H9 (cell line): ENCODE results near the gene GPR176. TPM values are rescaled to one million over a fixed set of nuclear protein-coding genes. Genes with fewer than 3 reads are reported as not detected.

Experiments
- DNase-seq: peaks from one replicate; pipeline ENCODE4 v3.0.0-alpha.2; 2017
- H2AFZ ChIP-seq: one replicate; pipeline ENCODE4 v1.6.1; 2013; ENCODE audit warnings: mild to moderate bottlenecking, low read length, control low read depth, moderate library complexity
- H2AK5ac ChIP-seq: 2 replicates; pipeline ENCODE4 v1.6.1; 2013; ENCODE audit warnings: low read length, control low read depth, mixed read lengths; ENCODE audit not compliant: insufficient read length
- H2BK120ac ChIP-seq: one replicate; pipeline ENCODE4 v1.6.1; 2013; ENCODE audit warnings: low read depth, mild to moderate bottlenecking, low read length, control low read depth, inconsistent platforms; ENCODE audit not compliant: poor library complexity, severe bottlenecking
- H2BK12ac ChIP-seq: 2 replicates; pipeline ENCODE4 v1.6.1; 2013; ENCODE audit warnings: low read length, control low read depth, mixed read lengths, low read depth; ENCODE audit not compliant: insufficient read length
- H2BK15ac ChIP-seq: 2 replicates; pipeline ENCODE4 v1.6.1; 2013; ENCODE audit warnings: low read depth, low read length, control low read depth
- H2BK20ac ChIP-seq: one replicate; pipeline ENCODE4 v1.6.1; 2013; ENCODE audit warnings: low read depth, mild to moderate bottlenecking, low read length, control low read depth, inconsistent platforms; ENCODE audit not compliant: poor library complexity, severe bottlenecking
- H2BK5ac ChIP-seq: 2 replicates; pipeline ENCODE4 v1.6.1; 2013; ENCODE audit warnings: low read length, control low read depth, mixed read lengths; ENCODE audit not compliant: insufficient read length
- H3K14ac ChIP-seq: 2 replicates; pipeline ENCODE4 v1.6.1; 2013; ENCODE audit warnings: low read length, control low read depth; ENCODE audit not compliant: insufficient read depth
- H3K18ac ChIP-seq: 2 replicates; pipeline ENCODE4 v1.6.1; 2013; ENCODE audit warnings: low read depth, mild to moderate bottlenecking, mixed read lengths, low read length, control low read depth; ENCODE audit not compliant: insufficient read length
- H3K23ac ChIP-seq: 2 replicates; pipeline ENCODE4 v1.6.1; 2013; ENCODE audit warnings: low read length, control low read depth, mixed read lengths, low read depth; ENCODE audit not compliant: insufficient read length
- H3K23me2 ChIP-seq: 2 replicates; pipeline ENCODE4 v1.6.1; 2013; ENCODE audit warnings: low read depth, mild to moderate bottlenecking, mixed read lengths, low read length, control low read depth; ENCODE audit not compliant: insufficient read length, poor library complexity, severe bottlenecking
- H3K27ac ChIP-seq: 2 replicates; pipeline ENCODE4 v1.5.1; 2013; ENCODE audit warnings: low read length, control low read depth, mixed read lengths, low read depth; ENCODE audit not compliant: insufficient read length
- H3K27me3 ChIP-seq: 2 replicates; pipeline ENCODE4 v1.6.1; 2013; ENCODE audit warnings: low read length, control low read depth, inconsistent platforms; ENCODE audit not compliant: insufficient read depth
- H3K4ac ChIP-seq: 2 replicates; pipeline ENCODE4 v1.6.1; 2013; ENCODE audit warnings: low read depth, mild to moderate bottlenecking, control low read depth, inconsistent platforms, low read length, moderate library complexity
- H3K4me1 ChIP-seq: 2 replicates; pipeline ENCODE4 v1.6.1; 2013; ENCODE audit warnings: low read length, control low read depth, inconsistent platforms; ENCODE audit not compliant: insufficient read depth
- H3K4me2 ChIP-seq: 2 replicates; pipeline ENCODE4 v1.6.1; 2013; ENCODE audit warnings: low read length, control low read depth, mixed read lengths; ENCODE audit not compliant: insufficient read length, insufficient read depth
- H3K56ac ChIP-seq: 2 replicates; pipeline ENCODE4 v1.6.1; 2013; ENCODE audit warnings: low read depth, mild to moderate bottlenecking, mixed read lengths, low read length, control low read depth; ENCODE audit not compliant: insufficient read length
- H3K79me1 ChIP-seq: 2 replicates; pipeline ENCODE4 v1.6.1; 2013; ENCODE audit warnings: low read depth, mild to moderate bottlenecking, moderate library complexity, low read length, control low read depth, inconsistent platforms; ENCODE audit not compliant: insufficient read depth, poor library complexity, severe bottlenecking
- H3K79me2 ChIP-seq: 2 replicates; pipeline ENCODE4 v1.6.1; 2013; ENCODE audit warnings: low read length, control low read depth, inconsistent platforms; ENCODE audit not compliant: insufficient read depth
- H3K9ac ChIP-seq: 2 replicates; pipeline ENCODE4 v1.6.1; 2013; ENCODE audit warnings: low read length, control low read depth, mixed read lengths; ENCODE audit not compliant: insufficient read length; ENCODE audit errors: extremely low read depth
- H3K9me3 ChIP-seq: one replicate; pipeline ENCODE4 v1.6.1; 2013; ENCODE audit warnings: low read depth, low read length, inconsistent platforms; ENCODE audit not compliant: control insufficient read depth
- H3T11ph ChIP-seq: one replicate; pipeline ENCODE4 v1.6.1; 2013; ENCODE audit warnings: mild to moderate bottlenecking, low read length, control low read depth, inconsistent platforms
- H4K20me1 ChIP-seq: one replicate; pipeline ENCODE4 v1.6.1; 2013; ENCODE audit not compliant: control insufficient read depth, insufficient read length, insufficient read depth
- H4K5ac ChIP-seq: 2 replicates; pipeline ENCODE4 v1.6.1; 2013; ENCODE audit warnings: low read depth, mild to moderate bottlenecking, mixed read lengths, low read length, control low read depth; ENCODE audit not compliant: insufficient read length
- H4K8ac ChIP-seq: replicated peaks from 2 replicates; pipeline ENCODE4 v1.6.1; 2013; ENCODE audit warnings: low read length, control low read depth, mixed read lengths, low read depth; ENCODE audit not compliant: insufficient read length
- H4K91ac ChIP-seq: 2 replicates; pipeline ENCODE4 v1.6.1; 2013; ENCODE audit warnings: low read depth, mild to moderate bottlenecking, moderate library complexity, mixed read lengths, low read length, control low read depth; ENCODE audit not compliant: insufficient read length
- H3K27ac Mint-ChIP-seq, 3 experiments: 2 replicates in 2 of 3; 3 replicates in 1 of 3; pipeline ENCODE4 v1.8.0; 2020 to 2021; ENCODE audit warnings: mixed read lengths in 3 of 3, mild to moderate bottlenecking in 1 of 3, moderate library complexity in 1 of 3
- H3K27me3 Mint-ChIP-seq: 2 replicates; pipeline ENCODE4 v1.8.0; 2021; ENCODE audit warnings: low read depth, mild to moderate bottlenecking, moderate library complexity, mixed read lengths
- H3K36me3 Mint-ChIP-seq, 3 experiments: 2 replicates in 2 of 3; 3 replicates in 1 of 3; pipeline ENCODE4 v1.8.0; 2020 to 2021; ENCODE audit warnings: low read depth in 3 of 3, mixed read lengths in 3 of 3; ENCODE audit not compliant: insufficient read depth in 1 of 3
- H3K4me1 Mint-ChIP-seq, 2 experiments: 2 replicates each; pipeline ENCODE4 v1.8.0; 2020; ENCODE audit warnings: mixed read lengths in 2 of 2
- H3K4me3 Mint-ChIP-seq, 2 experiments: 2 replicates in 1 of 2; 3 replicates in 1 of 2; pipeline ENCODE4 v1.8.0; 2020 to 2021; ENCODE audit warnings: mild to moderate bottlenecking in 2 of 2, mixed read lengths in 2 of 2, moderate library complexity in 1 of 2
- H3K9me3 Mint-ChIP-seq, 2 experiments: 2 replicates in 1 of 2; 3 replicates in 1 of 2; pipeline ENCODE4 v1.8.0; 2020; ENCODE audit warnings: mild to moderate bottlenecking in 2 of 2, mixed read lengths in 2 of 2, moderate library complexity in 1 of 2
- WGBS: extraction: QIAGEN DNeasy Blood & Tissue Kit; methylation state at CpG from one replicate; pipeline ENCODE4 v1.1.7; 2013; ENCODE audit warnings: missing lambda C conversion rate, low lambda C conversion rate, mixed read lengths; ENCODE audit not compliant: insufficient read length; ENCODE audit errors: extremely low coverage; 5-methylcytosine and 5-hydroxymethylcytosine counted together
- total RNA-seq: library from RNA; stranded (reverse); gene quantifications from 2 replicates; pipeline ENCODE4 v1.2.1, GENCODE V29; 2021
- TF ChIP-seq, protein P1 (sequence below): fragments of 200-600 bp; sonication (generic); conservative IDR thresholded peaks from 3 replicates; pipeline ENCODE4 v1.8.0; 2021; ENCODE audit warnings: antibody characterized with exemption, mild to moderate bottlenecking

Gene GPR176
- total RNA-seq, 1 experiment from 2014 or later = 132 TPM

DNA sequence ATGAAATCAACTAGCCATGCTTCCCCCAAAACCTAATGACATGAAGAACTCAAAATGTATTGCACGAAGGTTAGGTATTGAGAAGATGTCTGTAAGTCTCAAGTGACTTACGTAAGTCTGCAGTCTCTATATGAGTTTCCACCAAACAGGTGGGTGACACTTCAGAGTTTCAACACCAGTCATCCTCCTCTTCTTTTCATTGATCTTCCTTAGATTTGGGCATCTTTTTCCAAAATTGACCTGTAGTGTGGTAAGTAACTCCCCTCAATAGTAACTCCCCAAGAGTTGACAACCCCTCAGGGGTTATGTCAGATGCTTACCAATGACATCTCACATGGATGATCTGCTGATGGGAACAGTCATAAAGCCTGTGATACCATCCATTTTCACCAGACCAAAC lies 46.1 kb downstream of the GPR176 start:
- Histone ChIP-seq H2AFZ (no peak overlapping the region), H3K23ac (no peak overlapping the region), H2BK20ac (no peak overlapping the region), H4K20me1 (no peaks in the 10 kb centered on the region), H3K14ac (no peak overlapping the region), H2BK5ac (no peak overlapping the region), H3K27ac (no peak overlapping the region), H3K56ac (no peak overlapping the region), H2AK5ac (no peak overlapping the region), H2BK12ac (no peak overlapping the region), H3K79me1 (peaks cover 23% of the 10 kb centered on the region), H3K23me2 (no peaks in the 10 kb centered on the region), H3K9me3 (no peaks in the 10 kb centered on the region), H3T11ph (no peak overlapping the region), H3K4me1 (peaks cover 7% of the 10 kb centered on the region), H4K8ac (no peak overlapping the region), H3K18ac (no peak overlapping the region), H3K4me2 (no peak overlapping the region), H3K9ac (no peak overlapping the region), H3K79me2 (peaks cover 32% of the 10 kb centered on the region), H3K27me3 (no peaks in the 10 kb centered on the region; the same call in 1 of the 2 replicates), H4K91ac (no peak overlapping the region), H3K4ac (no peak overlapping the region), H4K5ac (no peak overlapping the region), H2BK120ac (no peak overlapping the region), H2BK15ac (no peak overlapping the region)
- no CpG with 5 or more reads among the region's 2 CpGs for WGBS
- no peak for DNase-seq
- Mint-ChIP-seq H3K9me3 (no peaks in the 10 kb centered on the region), H3K27ac (no peak overlapping the region), H3K4me1 (peaks cover 42 to 53% of the 10 kb centered on the region in 2 experiments), H3K36me3 (peaks cover 6 to 29% (median 22%) of the 10 kb centered on the region in 3 experiments; a peak in 6 of 7 replicates), H3K4me3 (no peak overlapping the region), H3K27me3 (no peaks in the 10 kb centered on the region)
- TF ChIP-seq, protein P1, sequence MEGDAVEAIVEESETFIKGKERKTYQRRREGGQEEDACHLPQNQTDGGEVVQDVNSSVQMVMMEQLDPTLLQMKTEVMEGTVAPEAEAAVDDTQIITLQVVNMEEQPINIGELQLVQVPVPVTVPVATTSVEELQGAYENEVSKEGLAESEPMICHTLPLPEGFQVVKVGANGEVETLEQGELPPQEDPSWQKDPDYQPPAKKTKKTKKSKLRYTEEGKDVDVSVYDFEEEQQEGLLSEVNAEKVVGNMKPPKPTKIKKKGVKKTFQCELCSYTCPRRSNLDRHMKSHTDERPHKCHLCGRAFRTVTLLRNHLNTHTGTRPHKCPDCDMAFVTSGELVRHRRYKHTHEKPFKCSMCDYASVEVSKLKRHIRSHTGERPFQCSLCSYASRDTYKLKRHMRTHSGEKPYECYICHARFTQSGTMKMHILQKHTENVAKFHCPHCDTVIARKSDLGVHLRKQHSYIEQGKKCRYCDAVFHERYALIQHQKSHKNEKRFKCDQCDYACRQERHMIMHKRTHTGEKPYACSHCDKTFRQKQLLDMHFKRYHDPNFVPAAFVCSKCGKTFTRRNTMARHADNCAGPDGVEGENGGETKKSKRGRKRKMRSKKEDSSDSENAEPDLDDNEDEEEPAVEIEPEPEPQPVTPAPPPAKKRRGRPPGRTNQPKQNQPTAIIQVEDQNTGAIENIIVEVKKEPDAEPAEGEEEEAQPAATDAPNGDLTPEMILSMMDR = no peak
